ENCODE data around the gene SEMA7A. TPM values are rescaled to one million over a fixed set of nuclear protein-coding genes. Genes with fewer than 3 reads are reported as not detected.

SEMA7A gene
- total RNA-seq, 1 experiment from 2014 or later: 14.3 TPM

- in situ Hi-C loops (cut with HindIII; ENCODE audit: low sequenced_read_pairs): no loop called here
- no peak for DNase-seq (ENCODE audit: low spot score)
These were observed 50.5 kb downstream of the SEMA7A start for GRCh38 chr15:74383286-74383685.

- DNase-seq (ENCODE audit: low spot score): peak; percentile 85
- in situ Hi-C loops (cut with HindIII; ENCODE audit: low sequenced_read_pairs): no loop called here
These were observed 51.5 kb downstream of the SEMA7A start for GRCh38 chr15:74382004-74382816.

GRCh38 chr15:74381481-74381880 lies 52.3 kb downstream of the SEMA7A start:
- in situ Hi-C loops (cut with HindIII; ENCODE audit: low sequenced_read_pairs): no loop called here
- DNase-seq (ENCODE audit: low spot score): no peak

GRCh38 chr15:74381190-74381453 lies 52.6 kb downstream of the SEMA7A start:
- no peak for DNase-seq (ENCODE audit: low spot score)
- in situ Hi-C loops (cut with HindIII; ENCODE audit: low sequenced_read_pairs): no loop called here

- in situ Hi-C loops (cut with HindIII; ENCODE audit: low sequenced_read_pairs): no loop called here
- DNase-seq (ENCODE audit: low spot score): no peak
These were observed 53.2 kb downstream of the SEMA7A start for GRCh38 chr15:74380361-74381189.

GRCh38 chr15:74378848-74379247 lies 54.9 kb downstream of the SEMA7A start:
- in situ Hi-C loops (cut with HindIII; ENCODE audit: low sequenced_read_pairs): loop anchor here (10.0 kb wide), 1 partner anchor 116 kb away; no protein-coding TSS in a partner anchor
- DNase-seq (ENCODE audit: low spot score): no peak

- in situ Hi-C loops (cut with HindIII; ENCODE audit: low sequenced_read_pairs): loop anchor here (10.0 kb wide), 1 partner anchor 117 kb away; no protein-coding TSS in a partner anchor
- no peak for DNase-seq (ENCODE audit: low spot score)
These were observed 55.7 kb downstream of the SEMA7A start for GRCh38 chr15:74377831-74378766.

- DNase-seq (ENCODE audit: low spot score): peak; percentile 34
- in situ Hi-C loops (cut with HindIII; ENCODE audit: low sequenced_read_pairs): loop anchor here (10.0 kb wide), 1 partner anchor 118 kb away; no protein-coding TSS in a partner anchor
These were observed 56.8 kb downstream of the SEMA7A start for GRCh38 chr15:74376825-74377581.

GRCh38 chr15:74376226-74376625 lies 57.5 kb downstream of the SEMA7A start:
- in situ Hi-C loops (cut with HindIII; ENCODE audit: low sequenced_read_pairs): loop anchor here (10.0 kb wide), 1 partner anchor 119 kb away; no protein-coding TSS in a partner anchor
- no peak for DNase-seq (ENCODE audit: low spot score)

- in situ Hi-C loops (cut with HindIII; ENCODE audit: low sequenced_read_pairs): loop anchor here (10.0 kb wide), 1 partner anchor 120 kb away; no protein-coding TSS in a partner anchor
- peak; percentile 93 for DNase-seq (ENCODE audit: low spot score)
These were observed 58.5 kb downstream of the SEMA7A start for GRCh38 chr15:74375303-74375693.

GRCh38 chr15:74374648-74375302 lies 59.0 kb downstream of the SEMA7A start:
- in situ Hi-C loops (cut with HindIII; ENCODE audit: low sequenced_read_pairs): loop anchor here (10.0 to 25.0 kb wide), 2 partner anchors 120 to 388 kb away; no protein-coding TSS in a partner anchor
- no peak for DNase-seq (ENCODE audit: low spot score)

- peak; percentile 92 for DNase-seq (ENCODE audit: low spot score)
- in situ Hi-C loops (cut with HindIII; ENCODE audit: low sequenced_read_pairs): loop anchor here (10.0 to 25.0 kb wide), 2 partner anchors 121 to 388 kb away; no protein-coding TSS in a partner anchor
These were observed 59.8 kb downstream of the SEMA7A start for GRCh38 chr15:74373731-74374647.

GRCh38 chr15:74373056-74373650 lies 60.6 kb downstream of the SEMA7A start:
- no peak for DNase-seq (ENCODE audit: low spot score)
- in situ Hi-C loops (cut with HindIII; ENCODE audit: low sequenced_read_pairs): loop anchor here (10.0 to 25.0 kb wide), 2 partner anchors 122 to 389 kb away; no protein-coding TSS in a partner anchor

GRCh38 chr15:74370471-74370870 lies 63.3 kb downstream of the SEMA7A start:
- in situ Hi-C loops (cut with HindIII; ENCODE audit: low sequenced_read_pairs): loop anchor here (10.0 to 25.0 kb wide), 2 partner anchors 124 to 392 kb away; no protein-coding TSS in a partner anchor
- no peak for DNase-seq (ENCODE audit: low spot score)

- no peak for DNase-seq (ENCODE audit: low spot score)
- in situ Hi-C loops (cut with HindIII; ENCODE audit: low sequenced_read_pairs): loop anchor here (10.0 to 25.0 kb wide), 2 partner anchors 125 to 393 kb away; no protein-coding TSS in a partner anchor
These were observed 64.0 kb downstream of the SEMA7A start for GRCh38 chr15:74369756-74370155.

- no peak for DNase-seq (ENCODE audit: low spot score)
- in situ Hi-C loops (cut with HindIII; ENCODE audit: low sequenced_read_pairs): loop anchor here (25.0 kb wide), 1 partner anchor 393 kb away; no protein-coding TSS in a partner anchor
These were observed 64.5 kb downstream of the SEMA7A start for GRCh38 chr15:74369084-74369745.

Measured in G401 (cell line).